H1 (cell line): ENCODE measurements around the gene NUB1. TPM values are rescaled to one million over a fixed set of nuclear protein-coding genes. Genes with fewer than 3 reads are reported as not detected.

Source experiments
- CBX5 ChIP-seq: fragments of 300-800, 300-1000 bp; sonication (generic); IDR thresholded peaks from 2 replicates; pipeline ENCODE4 v1.7.1; 2016; ENCODE audit warnings: antibody characterized with exemption, low read length, low read depth
- CHD1 ChIP-seq: IDR thresholded peaks from 2 replicates; pipeline ENCODE4 v1.6.1; 2012; ENCODE audit warnings: low read depth, low read length, improper control_type of control experiment
- CTCF ChIP-seq, 3 experiments: IDR thresholded peaks; 1 replicate in 2 of 3; 2 replicates in 1 of 3; pipeline versions ENCODE4 v1.5.1 to v1.6.1; 2011; ENCODE audit warnings: low read length in 3 of 3, mild to moderate bottlenecking in 3 of 3, inconsistent platforms in 2 of 3, low read depth in 1 of 3, moderate library complexity in 1 of 3; ENCODE audit not compliant: insufficient read depth in 1 of 3; ENCODE audit errors: control extremely low read depth in 1 of 3
- RBBP5 ChIP-seq: IDR thresholded peaks from 2 replicates; pipeline ENCODE4 v1.7.1; 2012; ENCODE audit warnings: low read depth, mild to moderate bottlenecking, inconsistent platforms, low read length, moderate library complexity, borderline replicate concordance
- polyA plus RNA-seq, 7 experiments: library from polyadenylated mRNA; depleted of rRNA in 3 of 7; stranded (reverse) in 5 of 7; unstranded in 2 of 7; fragments of >200 nt in 5 of 7; fragments of 200-250 nt in 2 of 7; gene quantifications; 1 replicate in 5 of 7; 2 replicates in 1 of 7; 4 replicates in 1 of 7; pipeline versions ENCODE4 v1.2.1 to v1.2.3, GENCODE V29; 2011 to 2013; ENCODE audit warnings: missing spikeins in 2 of 7, mixed read lengths in 2 of 7
- total RNA-seq: library from RNA; stranded (reverse); fragmentation: NEBNext Ultra II Directional; extraction: Animal tissue kit (Norgen Biotek cat#: 25700); gene quantifications from 2 replicates; pipeline ENCODE4 v1.2.1, GENCODE V29; 2021
- TF ChIP-seq, protein P1 (sequence below): IDR thresholded peaks from 2 replicates; pipeline ENCODE4 v1.6.1; 2012; ENCODE audit warnings: low read length, inconsistent platforms

NUB1 gene
- total and polyA plus RNA-seq, 2 of the 8 experiments (the other 6 are each of a cell fraction or from before 2014, with no cell fraction given), result 22.1 to 43.5 TPM

DNA sequence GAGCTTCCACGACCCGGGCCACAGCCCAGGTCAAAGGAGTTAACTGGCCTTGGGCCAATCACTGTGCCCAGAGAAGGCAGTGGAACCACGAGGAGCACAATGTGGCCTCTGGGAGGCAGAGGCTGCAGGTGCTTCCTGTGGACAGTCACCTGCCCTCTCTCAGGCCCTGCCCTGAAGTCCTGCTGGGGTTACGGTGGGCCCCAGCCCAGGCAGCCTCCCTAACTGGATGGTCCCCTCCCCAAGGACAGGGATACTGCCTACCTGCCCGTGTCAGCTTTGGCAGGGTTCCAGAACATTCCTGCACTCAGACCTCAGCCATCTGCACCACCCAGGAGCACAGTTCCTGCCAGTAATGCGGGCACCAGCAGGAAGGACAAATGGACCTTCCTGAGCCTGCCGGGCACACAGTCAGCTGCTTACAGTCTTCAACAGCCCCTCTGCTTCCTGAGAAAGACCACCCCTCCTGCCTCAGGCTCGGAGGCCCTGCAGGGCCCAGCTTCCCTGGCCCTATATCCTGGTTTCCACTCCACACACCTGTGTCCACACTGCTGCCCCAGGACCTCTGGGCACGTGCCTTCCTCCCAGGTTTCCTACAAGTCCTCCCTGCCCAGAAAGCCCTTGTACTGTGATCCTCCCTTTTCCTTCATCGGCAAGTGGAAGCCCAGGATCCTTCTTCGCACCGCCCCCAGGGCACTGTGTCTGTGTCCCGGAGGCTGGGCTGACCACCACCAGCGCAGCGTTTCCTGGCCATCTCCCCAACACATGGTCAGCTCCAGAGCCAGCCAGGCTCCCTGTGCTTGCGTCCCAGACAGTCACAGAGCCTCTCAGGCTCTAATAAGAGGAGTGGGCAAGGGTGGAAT lies 44.9 kb downstream of the NUB1 start (continued):
- no peak for TF ChIP-seq CBX5
- TF ChIP-seq CHD1, result no peak
- no peak for TF ChIP-seq RBBP5
- TF ChIP-seq, protein P1, sequence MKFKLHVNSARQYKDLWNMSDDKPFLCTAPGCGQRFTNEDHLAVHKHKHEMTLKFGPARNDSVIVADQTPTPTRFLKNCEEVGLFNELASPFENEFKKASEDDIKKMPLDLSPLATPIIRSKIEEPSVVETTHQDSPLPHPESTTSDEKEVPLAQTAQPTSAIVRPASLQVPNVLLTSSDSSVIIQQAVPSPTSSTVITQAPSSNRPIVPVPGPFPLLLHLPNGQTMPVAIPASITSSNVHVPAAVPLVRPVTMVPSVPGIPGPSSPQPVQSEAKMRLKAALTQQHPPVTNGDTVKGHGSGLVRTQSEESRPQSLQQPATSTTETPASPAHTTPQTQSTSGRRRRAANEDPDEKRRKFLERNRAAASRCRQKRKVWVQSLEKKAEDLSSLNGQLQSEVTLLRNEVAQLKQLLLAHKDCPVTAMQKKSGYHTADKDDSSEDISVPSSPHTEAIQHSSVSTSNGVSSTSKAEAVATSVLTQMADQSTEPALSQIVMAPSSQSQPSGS, result no peak
- TF ChIP-seq CTCF (IDR thresholded peaks at IDR 0.05; ENCODE audit: control extremely low read depth in 1 of 3, insufficient read depth in 1 of 3, low read depth in 1 of 3, low read length in 3 of 3), result no peak
